Measurements from ENCODE around the gene PGBD5. TPM values are rescaled to one million over a fixed set of nuclear protein-coding genes. Genes with fewer than 3 reads are reported as not detected.
"Not testable (repeated sequence)": the region's sequence is repeated elsewhere in the genome, so short reads cannot be mapped to it uniquely, and the experiment has no call there.

Gene PGBD5
- total RNA-seq, 2 donors from 2014 or later, result 0.14 to 0.63 TPM

- no peak for DNase-seq (ENCODE audit: low spot score)
- no peak overlapping the region for H3K4me3 ChIP-seq
Observed at GRCh38 chr1:230414694-230415093, 11.4 kb downstream of the PGBD5 start.

GRCh38 chr1:230414102-230414501 is 12.0 kb downstream of the PGBD5 start:
- H3K9me3 ChIP-seq, result no peaks in the 10 kb centered on the region
- no peaks in the 10 kb centered on the region for H3K4me1 ChIP-seq (ENCODE audit: control insufficient read depth in 1 of 2, low read depth in 2 of 2)
- no peak for DNase-seq (ENCODE audit: low spot score)
- H3K36me3 ChIP-seq, result no peaks in the 10 kb centered on the region
- H3K27me3 ChIP-seq (replicated peaks; ENCODE audit: insufficient read depth), result no peaks in the 10 kb centered on the region
- no peak overlapping the region for H3K4me3 ChIP-seq
- ATAC-seq (ENCODE audit: insufficient number of reproducible peaks, low FRiP score, low read depth), result no peak
- H3K27ac ChIP-seq, result no peak overlapping the region
- TF ChIP-seq CTCF (IDR thresholded peaks at IDR 0.05), result no peak

More at GRCh38 chr1:230414694-230415093, 11.4 kb downstream of the PGBD5 start:
- no peak for TF ChIP-seq CTCF (IDR thresholded peaks at IDR 0.05)
- no peak for ATAC-seq (ENCODE audit: insufficient number of reproducible peaks, low FRiP score, low read depth)
- H3K9me3 ChIP-seq, result no peaks in the 10 kb centered on the region
- no peaks in the 10 kb centered on the region for H3K4me1 ChIP-seq (ENCODE audit: control insufficient read depth in 1 of 2, low read depth in 2 of 2)
- no peaks in the 10 kb centered on the region for H3K36me3 ChIP-seq
- no peaks in the 10 kb centered on the region for H3K27me3 ChIP-seq (replicated peaks; ENCODE audit: insufficient read depth)
- H3K27ac ChIP-seq, result no peak overlapping the region

- DNase-seq (ENCODE audit: low spot score), result no peak
- H3K4me1 ChIP-seq (ENCODE audit: control insufficient read depth in 1 of 2, low read depth in 2 of 2), result no peaks in the 10 kb centered on the region
- no peak for TF ChIP-seq CTCF (IDR thresholded peaks at IDR 0.05)
- no peak for ATAC-seq (ENCODE audit: insufficient number of reproducible peaks, low FRiP score, low read depth)
- no peaks in the 10 kb centered on the region for H3K27me3 ChIP-seq (replicated peaks; ENCODE audit: insufficient read depth)
- no peak overlapping the region for H3K27ac ChIP-seq
- H3K9me3 ChIP-seq, result no peaks in the 10 kb centered on the region
- no peaks in the 10 kb centered on the region for H3K36me3 ChIP-seq
- H3K4me3 ChIP-seq, result no peak overlapping the region
Observed at GRCh38 chr1:230413061-230413460, 13.1 kb downstream of the PGBD5 start.

- ATAC-seq (ENCODE audit: insufficient number of reproducible peaks, low FRiP score, low read depth), result no peak
- no peak for DNase-seq (ENCODE audit: low spot score)
- Histone ChIP-seq H3K27me3 (replicated peaks; ENCODE audit: insufficient read depth) (no peaks in the 10 kb centered on the region), H3K27ac (no peak overlapping the region), H3K9me3 (no peaks in the 10 kb centered on the region), H3K36me3 (no peaks in the 10 kb centered on the region), H3K4me3 (no peak overlapping the region), H3K4me1 (ENCODE audit: control insufficient read depth in 1 of 2, low read depth in 2 of 2) (no peaks in the 10 kb centered on the region)
- no peak for TF ChIP-seq CTCF (IDR thresholded peaks at IDR 0.05)
Observed at GRCh38 chr1:230408971-230409370, 17.2 kb downstream of the PGBD5 start.

GRCh38 chr1:230407351-230407750 is 18.8 kb downstream of the PGBD5 start:
- no peak for ATAC-seq (ENCODE audit: insufficient number of reproducible peaks, low FRiP score, low read depth)
- TF ChIP-seq CTCF (IDR thresholded peaks at IDR 0.05), result no peak
- no peak overlapping the region for H3K27ac ChIP-seq

GRCh38 chr1:230406727-230407126 is 19.4 kb downstream of the PGBD5 start:
- not testable (repeated sequence) for H3K27me3 ChIP-seq (replicated peaks; ENCODE audit: insufficient read depth); H3K9me3 ChIP-seq; H3K36me3 ChIP-seq; H3K4me1 ChIP-seq (ENCODE audit: control insufficient read depth in 1 of 2, low read depth in 2 of 2); H3K27ac ChIP-seq; ATAC-seq (ENCODE audit: insufficient number of reproducible peaks, low FRiP score, low read depth); H3K4me3 ChIP-seq; DNase-seq (ENCODE audit: low spot score)

More at GRCh38 chr1:230407351-230407750, 18.8 kb downstream of the PGBD5 start:
- H3K27me3 ChIP-seq (replicated peaks; ENCODE audit: insufficient read depth), result no peaks in the 10 kb centered on the region
- no peak overlapping the region for H3K4me3 ChIP-seq
- no peaks in the 10 kb centered on the region for H3K9me3 ChIP-seq
- H3K36me3 ChIP-seq, result no peaks in the 10 kb centered on the region
- no peaks in the 10 kb centered on the region for H3K4me1 ChIP-seq (ENCODE audit: control insufficient read depth in 1 of 2, low read depth in 2 of 2)
- no peak for DNase-seq (ENCODE audit: low spot score)
